H9 (cell line): ENCODE measurements around the gene CCDC142. TPM values are rescaled to one million over a fixed set of nuclear protein-coding genes. Genes with fewer than 3 reads are reported as not detected.

ENCODE experiments used
- DNase-seq: peaks from one replicate; pipeline ENCODE4 v3.0.0-alpha.2; 2017
- H2AFZ ChIP-seq: one replicate; pipeline ENCODE4 v1.6.1; 2013; ENCODE audit warnings: mild to moderate bottlenecking, low read length, control low read depth, moderate library complexity
- H2AK5ac ChIP-seq: 2 replicates; pipeline ENCODE4 v1.6.1; 2013; ENCODE audit warnings: low read length, control low read depth, mixed read lengths; ENCODE audit not compliant: insufficient read length
- H2BK120ac ChIP-seq: one replicate; pipeline ENCODE4 v1.6.1; 2013; ENCODE audit warnings: low read depth, mild to moderate bottlenecking, low read length, control low read depth, inconsistent platforms; ENCODE audit not compliant: poor library complexity, severe bottlenecking
- H2BK12ac ChIP-seq: 2 replicates; pipeline ENCODE4 v1.6.1; 2013; ENCODE audit warnings: low read length, control low read depth, mixed read lengths, low read depth; ENCODE audit not compliant: insufficient read length
- H2BK15ac ChIP-seq: 2 replicates; pipeline ENCODE4 v1.6.1; 2013; ENCODE audit warnings: low read depth, low read length, control low read depth
- H2BK20ac ChIP-seq: one replicate; pipeline ENCODE4 v1.6.1; 2013; ENCODE audit warnings: low read depth, mild to moderate bottlenecking, low read length, control low read depth, inconsistent platforms; ENCODE audit not compliant: poor library complexity, severe bottlenecking
- H2BK5ac ChIP-seq: 2 replicates; pipeline ENCODE4 v1.6.1; 2013; ENCODE audit warnings: low read length, control low read depth, mixed read lengths; ENCODE audit not compliant: insufficient read length
- H3K14ac ChIP-seq: 2 replicates; pipeline ENCODE4 v1.6.1; 2013; ENCODE audit warnings: low read length, control low read depth; ENCODE audit not compliant: insufficient read depth
- H3K18ac ChIP-seq: 2 replicates; pipeline ENCODE4 v1.6.1; 2013; ENCODE audit warnings: low read depth, mild to moderate bottlenecking, mixed read lengths, low read length, control low read depth; ENCODE audit not compliant: insufficient read length
- H3K23ac ChIP-seq: 2 replicates; pipeline ENCODE4 v1.6.1; 2013; ENCODE audit warnings: low read length, control low read depth, mixed read lengths, low read depth; ENCODE audit not compliant: insufficient read length
- H3K23me2 ChIP-seq: 2 replicates; pipeline ENCODE4 v1.6.1; 2013; ENCODE audit warnings: low read depth, mild to moderate bottlenecking, mixed read lengths, low read length, control low read depth; ENCODE audit not compliant: insufficient read length, poor library complexity, severe bottlenecking
- H3K27ac ChIP-seq: 2 replicates; pipeline ENCODE4 v1.5.1; 2013; ENCODE audit warnings: low read length, control low read depth, mixed read lengths, low read depth; ENCODE audit not compliant: insufficient read length
- H3K27me3 ChIP-seq: 2 replicates; pipeline ENCODE4 v1.6.1; 2013; ENCODE audit warnings: low read length, control low read depth, inconsistent platforms; ENCODE audit not compliant: insufficient read depth
- H3K4ac ChIP-seq: 2 replicates; pipeline ENCODE4 v1.6.1; 2013; ENCODE audit warnings: low read depth, mild to moderate bottlenecking, control low read depth, inconsistent platforms, low read length, moderate library complexity
- H3K4me1 ChIP-seq: 2 replicates; pipeline ENCODE4 v1.6.1; 2013; ENCODE audit warnings: low read length, control low read depth, inconsistent platforms; ENCODE audit not compliant: insufficient read depth
- H3K4me2 ChIP-seq: 2 replicates; pipeline ENCODE4 v1.6.1; 2013; ENCODE audit warnings: low read length, control low read depth, mixed read lengths; ENCODE audit not compliant: insufficient read length, insufficient read depth
- H3K56ac ChIP-seq: 2 replicates; pipeline ENCODE4 v1.6.1; 2013; ENCODE audit warnings: low read depth, mild to moderate bottlenecking, mixed read lengths, low read length, control low read depth; ENCODE audit not compliant: insufficient read length
- H3K79me1 ChIP-seq: 2 replicates; pipeline ENCODE4 v1.6.1; 2013; ENCODE audit warnings: low read depth, mild to moderate bottlenecking, moderate library complexity, low read length, control low read depth, inconsistent platforms; ENCODE audit not compliant: insufficient read depth, poor library complexity, severe bottlenecking
- H3K79me2 ChIP-seq: 2 replicates; pipeline ENCODE4 v1.6.1; 2013; ENCODE audit warnings: low read length, control low read depth, inconsistent platforms; ENCODE audit not compliant: insufficient read depth
- H3K9ac ChIP-seq: 2 replicates; pipeline ENCODE4 v1.6.1; 2013; ENCODE audit warnings: low read length, control low read depth, mixed read lengths; ENCODE audit not compliant: insufficient read length; ENCODE audit errors: extremely low read depth
- H3K9me3 ChIP-seq: one replicate; pipeline ENCODE4 v1.6.1; 2013; ENCODE audit warnings: low read depth, low read length, inconsistent platforms; ENCODE audit not compliant: control insufficient read depth
- H3T11ph ChIP-seq: one replicate; pipeline ENCODE4 v1.6.1; 2013; ENCODE audit warnings: mild to moderate bottlenecking, low read length, control low read depth, inconsistent platforms
- H4K20me1 ChIP-seq: one replicate; pipeline ENCODE4 v1.6.1; 2013; ENCODE audit not compliant: control insufficient read depth, insufficient read length, insufficient read depth
- H4K5ac ChIP-seq: 2 replicates; pipeline ENCODE4 v1.6.1; 2013; ENCODE audit warnings: low read depth, mild to moderate bottlenecking, mixed read lengths, low read length, control low read depth; ENCODE audit not compliant: insufficient read length
- H4K8ac ChIP-seq: replicated peaks from 2 replicates; pipeline ENCODE4 v1.6.1; 2013; ENCODE audit warnings: low read length, control low read depth, mixed read lengths, low read depth; ENCODE audit not compliant: insufficient read length
- H4K91ac ChIP-seq: 2 replicates; pipeline ENCODE4 v1.6.1; 2013; ENCODE audit warnings: low read depth, mild to moderate bottlenecking, moderate library complexity, mixed read lengths, low read length, control low read depth; ENCODE audit not compliant: insufficient read length
- H3K27ac Mint-ChIP-seq, 3 experiments: 2 replicates in 2 of 3; 3 replicates in 1 of 3; pipeline ENCODE4 v1.8.0; 2020 to 2021; ENCODE audit warnings: mixed read lengths in 3 of 3, mild to moderate bottlenecking in 1 of 3, moderate library complexity in 1 of 3
- H3K27me3 Mint-ChIP-seq: 2 replicates; pipeline ENCODE4 v1.8.0; 2021; ENCODE audit warnings: low read depth, mild to moderate bottlenecking, moderate library complexity, mixed read lengths
- H3K36me3 Mint-ChIP-seq, 3 experiments: 2 replicates in 2 of 3; 3 replicates in 1 of 3; pipeline ENCODE4 v1.8.0; 2020 to 2021; ENCODE audit warnings: low read depth in 3 of 3, mixed read lengths in 3 of 3; ENCODE audit not compliant: insufficient read depth in 1 of 3
- H3K4me1 Mint-ChIP-seq, 2 experiments: 2 replicates each; pipeline ENCODE4 v1.8.0; 2020; ENCODE audit warnings: mixed read lengths in 2 of 2
- H3K4me3 Mint-ChIP-seq, 2 experiments: 2 replicates in 1 of 2; 3 replicates in 1 of 2; pipeline ENCODE4 v1.8.0; 2020 to 2021; ENCODE audit warnings: mild to moderate bottlenecking in 2 of 2, mixed read lengths in 2 of 2, moderate library complexity in 1 of 2
- H3K9me3 Mint-ChIP-seq, 2 experiments: 2 replicates in 1 of 2; 3 replicates in 1 of 2; pipeline ENCODE4 v1.8.0; 2020; ENCODE audit warnings: mild to moderate bottlenecking in 2 of 2, mixed read lengths in 2 of 2, moderate library complexity in 1 of 2
- WGBS: extraction: QIAGEN DNeasy Blood & Tissue Kit; methylation state at CpG from one replicate; pipeline ENCODE4 v1.1.7; 2013; ENCODE audit warnings: missing lambda C conversion rate, low lambda C conversion rate, mixed read lengths; ENCODE audit not compliant: insufficient read length; ENCODE audit errors: extremely low coverage; 5-methylcytosine and 5-hydroxymethylcytosine counted together
- total RNA-seq: library from RNA; stranded (reverse); gene quantifications from 2 replicates; pipeline ENCODE4 v1.2.1, GENCODE V29; 2021
- TF ChIP-seq, protein P1 (sequence below): fragments of 200-600 bp; sonication (generic); conservative IDR thresholded peaks from 3 replicates; pipeline ENCODE4 v1.8.0; 2021; ENCODE audit warnings: antibody characterized with exemption, mild to moderate bottlenecking

The CCDC142 gene
- total RNA-seq, 1 experiment from 2014 or later = 21.5 TPM

DNA sequence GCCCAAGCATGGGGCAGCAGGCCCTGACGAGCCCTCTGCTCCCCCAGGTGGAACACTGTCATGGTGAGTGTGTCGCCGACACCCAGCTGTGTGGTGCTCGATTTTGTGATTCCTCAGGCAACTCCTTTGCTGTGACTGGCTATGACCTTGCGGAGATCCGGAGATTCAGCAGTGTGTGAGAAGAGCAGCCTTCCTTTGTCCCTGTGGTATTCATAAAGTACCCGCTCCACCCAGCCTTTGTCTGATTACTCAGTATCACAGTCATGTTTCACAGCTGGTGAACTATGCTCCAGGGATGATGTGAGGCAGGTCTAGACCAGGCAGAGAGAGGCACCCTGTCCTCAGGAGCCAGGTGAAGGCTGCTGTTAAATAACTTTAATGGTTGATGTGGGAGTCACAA, 57.3 kb downstream of the CCDC142 start:
- no peak overlapping the region for H2BK120ac ChIP-seq
- Mint-ChIP-seq H3K9me3 (no peaks in the 10 kb centered on the region; a peak in 2 of 5 replicates), H3K36me3 (peaks cover 32 to 66% (median 63%) of the 10 kb centered on the region in 3 experiments), H3K27me3 (peaks cover 18% of the 10 kb centered on the region), H3K4me1 (peaks cover 11 to 14% of the 10 kb centered on the region in 2 experiments), H3K27ac (peak overlapping the region; percentile 44 to 88 (median 76); a peak in 4 of 7 replicates), H3K4me3 (peak overlapping the region in 1 of 2 experiments; percentile 13; a peak in 1 of 5 replicates)
- no peak overlapping the region for H2BK12ac ChIP-seq
- no peak overlapping the region for H3K56ac ChIP-seq
- WGBS = no CpG with 5 or more reads among the region's 7 CpGs
- H2AFZ ChIP-seq = no peak overlapping the region
- H4K20me1 ChIP-seq = no peaks in the 10 kb centered on the region
- H3K4me1 ChIP-seq = no peaks in the 10 kb centered on the region
- no peak overlapping the region for H2BK20ac ChIP-seq
- peaks cover 9% of the 10 kb centered on the region for H3K23me2 ChIP-seq
- H3K9ac ChIP-seq = no peak overlapping the region
- H3T11ph ChIP-seq = no peak overlapping the region
- H3K27me3 ChIP-seq = no peaks in the 10 kb centered on the region
- H3K4me2 ChIP-seq = no peak overlapping the region
- no peaks in the 10 kb centered on the region for H3K79me1 ChIP-seq
- DNase-seq = no peak
- H2BK5ac ChIP-seq = no peak overlapping the region
- H3K4ac ChIP-seq = no peak overlapping the region
- no peak overlapping the region for H3K14ac ChIP-seq
- no peak overlapping the region for H4K8ac ChIP-seq
- no peak overlapping the region for H3K18ac ChIP-seq
- no peak overlapping the region for H3K23ac ChIP-seq
- TF ChIP-seq, protein P1, sequence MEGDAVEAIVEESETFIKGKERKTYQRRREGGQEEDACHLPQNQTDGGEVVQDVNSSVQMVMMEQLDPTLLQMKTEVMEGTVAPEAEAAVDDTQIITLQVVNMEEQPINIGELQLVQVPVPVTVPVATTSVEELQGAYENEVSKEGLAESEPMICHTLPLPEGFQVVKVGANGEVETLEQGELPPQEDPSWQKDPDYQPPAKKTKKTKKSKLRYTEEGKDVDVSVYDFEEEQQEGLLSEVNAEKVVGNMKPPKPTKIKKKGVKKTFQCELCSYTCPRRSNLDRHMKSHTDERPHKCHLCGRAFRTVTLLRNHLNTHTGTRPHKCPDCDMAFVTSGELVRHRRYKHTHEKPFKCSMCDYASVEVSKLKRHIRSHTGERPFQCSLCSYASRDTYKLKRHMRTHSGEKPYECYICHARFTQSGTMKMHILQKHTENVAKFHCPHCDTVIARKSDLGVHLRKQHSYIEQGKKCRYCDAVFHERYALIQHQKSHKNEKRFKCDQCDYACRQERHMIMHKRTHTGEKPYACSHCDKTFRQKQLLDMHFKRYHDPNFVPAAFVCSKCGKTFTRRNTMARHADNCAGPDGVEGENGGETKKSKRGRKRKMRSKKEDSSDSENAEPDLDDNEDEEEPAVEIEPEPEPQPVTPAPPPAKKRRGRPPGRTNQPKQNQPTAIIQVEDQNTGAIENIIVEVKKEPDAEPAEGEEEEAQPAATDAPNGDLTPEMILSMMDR = no peak
- H3K9me3 ChIP-seq = no peaks in the 10 kb centered on the region
- no peak overlapping the region for H4K5ac ChIP-seq
- no peak overlapping the region for H3K27ac ChIP-seq
- no peak overlapping the region for H2AK5ac ChIP-seq
- H3K79me2 ChIP-seq = no peaks in the 10 kb centered on the region
- no peak overlapping the region for H2BK15ac ChIP-seq
- no peak overlapping the region for H4K91ac ChIP-seq
